ENCODE measurements around the gene LHX5.

The LHX5 gene

GRCh38 chr12:113479216-113479589, 7.5 kb upstream of the LHX5 start:
- Histone ChIP-seq H3K14ac (ENCODE audit: low read length) (no peak overlapping the region), H2BK12ac (ENCODE audit: low read length) (no peak overlapping the region), H3K9me3 (replicated peaks in 1 of 2; ENCODE audit: control insufficient read depth in 2 of 2, insufficient read depth in 1 of 2, low read depth in 1 of 2, low read length in 2 of 2) (no peaks in the 10 kb centered on the region), H3K36me3 (replicated peaks in 1 of 2; ENCODE audit: control insufficient read depth in 2 of 2, insufficient read depth in 2 of 2, low read length in 2 of 2) (no peaks in the 10 kb centered on the region), H4K8ac (ENCODE audit: low read depth, low read length) (no peak overlapping the region), H4K91ac (ENCODE audit: low read depth, low read length, poor library complexity) (no peak overlapping the region), H3K79me1 (ENCODE audit: low read depth, low read length) (no peaks in the 10 kb centered on the region), H3K9ac (ENCODE audit: low read depth, low read length, poor library complexity) (no peak overlapping the region), H3K4ac (ENCODE audit: low read length) (no peak overlapping the region), H2AFZ (ENCODE audit: low read length) (no peak overlapping the region), H3K4me1 (ENCODE audit: control insufficient read depth in 2 of 2, insufficient read depth in 1 of 2, low read depth in 1 of 2, low read length in 2 of 2) (peaks cover 2 to 36% of the 10 kb centered on the region in 2 donors), H3K4me2 (ENCODE audit: insufficient read depth, low read length, poor library complexity, severe bottlenecking) (peak overlapping the region; percentile 83), H2AK5ac (ENCODE audit: low read depth, low read length) (no peak overlapping the region), H3K27me3 (ENCODE audit: control insufficient read depth in 3 of 3, insufficient read depth in 3 of 3, low read depth in 1 of 3, low read length in 3 of 3) (peaks cover 14 to 95% (median 55%) of the 10 kb centered on the region in 3 experiments), H3K18ac (ENCODE audit: low read length) (no peak overlapping the region), H2BK5ac (ENCODE audit: low read length) (no peak overlapping the region), H2BK120ac (ENCODE audit: low read depth, low read length) (no peak overlapping the region), H3K4me3 (ENCODE audit: low read length in 2 of 2) (no peak overlapping the region), H2BK15ac (ENCODE audit: low read length) (no peak overlapping the region), H3K23ac (ENCODE audit: low read depth, low read length, poor library complexity) (no peak overlapping the region), H3K27ac (replicated peaks; ENCODE audit: low read length) (no peak overlapping the region)
- WGBS, 2 donors (ENCODE audit: extremely low coverage in 2 of 2, insufficient read length in 2 of 2, insufficient replicate concordance in 1 of 2): no CpG with 5 or more reads among the region's 11 CpGs
- DNase-seq (ENCODE audit: low spot score): no peak

DNA sequence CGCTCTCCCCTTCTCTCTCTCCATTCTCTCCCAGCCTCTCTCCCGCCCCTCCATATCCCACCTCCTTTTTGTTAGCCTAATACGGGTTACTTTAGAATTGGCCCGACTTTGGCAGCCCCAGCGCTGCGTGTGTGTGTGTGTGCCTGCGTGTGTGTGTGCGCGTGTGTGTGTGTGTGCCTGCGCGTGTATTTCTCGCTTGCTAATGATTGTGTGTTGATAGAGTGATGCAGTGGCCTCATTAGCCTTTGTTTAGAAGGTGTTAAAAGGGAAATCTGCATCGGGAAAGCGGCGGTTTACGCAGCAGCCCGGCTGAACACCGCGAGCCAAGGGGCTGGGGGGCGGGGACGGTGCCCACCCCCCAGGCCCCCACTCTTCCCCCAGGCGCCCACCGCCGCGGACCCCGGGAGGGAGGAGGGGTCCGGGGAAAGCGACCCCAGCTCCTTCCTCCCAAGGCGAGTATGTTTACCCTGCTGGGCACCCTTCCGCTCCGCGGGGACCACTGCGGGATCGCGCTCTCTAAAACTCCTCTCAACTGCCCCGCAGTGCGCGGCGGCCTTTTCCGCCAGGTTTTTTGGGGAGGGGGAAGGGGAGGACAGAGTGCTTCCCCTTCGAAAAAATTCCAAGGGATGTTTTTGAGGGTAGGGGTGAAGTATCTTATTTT, 6.8 kb upstream of the LHX5 start:
- Histone ChIP-seq H3K9me3 (replicated peaks in 1 of 2; ENCODE audit: control insufficient read depth in 2 of 2, insufficient read depth in 1 of 2, low read depth in 1 of 2, low read length in 2 of 2) (no peaks in the 10 kb centered on the region), H3K18ac (ENCODE audit: low read length) (peak overlapping the region; percentile 25), H3K4me1 (ENCODE audit: control insufficient read depth in 2 of 2, insufficient read depth in 1 of 2, low read depth in 1 of 2, low read length in 2 of 2) (peaks cover 2 to 41% of the 10 kb centered on the region in 2 donors), H3K79me1 (ENCODE audit: low read depth, low read length) (no peaks in the 10 kb centered on the region), H2BK15ac (ENCODE audit: low read length) (no peak overlapping the region), H3K4me3 (ENCODE audit: low read length in 2 of 2) (no peak overlapping the region), H4K91ac (ENCODE audit: low read depth, low read length, poor library complexity) (no peak overlapping the region), H3K4me2 (ENCODE audit: insufficient read depth, low read length, poor library complexity, severe bottlenecking) (peak overlapping the region; percentile 72), H2BK12ac (ENCODE audit: low read length) (no peak overlapping the region), H3K27ac (replicated peaks; ENCODE audit: low read length) (no peak overlapping the region), H2BK120ac (ENCODE audit: low read depth, low read length) (no peak overlapping the region), H3K9ac (ENCODE audit: low read depth, low read length, poor library complexity) (no peak overlapping the region), H2BK5ac (ENCODE audit: low read length) (no peak overlapping the region), H3K23ac (ENCODE audit: low read depth, low read length, poor library complexity) (no peak overlapping the region), H3K27me3 (ENCODE audit: control insufficient read depth in 3 of 3, insufficient read depth in 3 of 3, low read depth in 1 of 3, low read length in 3 of 3) (peaks cover 14 to 95% (median 62%) of the 10 kb centered on the region in 3 experiments), H4K8ac (ENCODE audit: low read depth, low read length) (no peak overlapping the region), H2AFZ (ENCODE audit: low read length) (no peak overlapping the region), H3K36me3 (replicated peaks in 1 of 2; ENCODE audit: control insufficient read depth in 2 of 2, insufficient read depth in 2 of 2, low read length in 2 of 2) (no peaks in the 10 kb centered on the region), H3K4ac (ENCODE audit: low read length) (no peak overlapping the region), H3K14ac (ENCODE audit: low read length) (no peak overlapping the region), H2AK5ac (ENCODE audit: low read depth, low read length) (no peak overlapping the region)
- no CpG with 5 or more reads among the region's 41 CpGs for WGBS, 2 donors (ENCODE audit: extremely low coverage in 2 of 2, insufficient read length in 2 of 2, insufficient replicate concordance in 1 of 2)
- DNase-seq (ENCODE audit: low spot score): no peak

DNA sequence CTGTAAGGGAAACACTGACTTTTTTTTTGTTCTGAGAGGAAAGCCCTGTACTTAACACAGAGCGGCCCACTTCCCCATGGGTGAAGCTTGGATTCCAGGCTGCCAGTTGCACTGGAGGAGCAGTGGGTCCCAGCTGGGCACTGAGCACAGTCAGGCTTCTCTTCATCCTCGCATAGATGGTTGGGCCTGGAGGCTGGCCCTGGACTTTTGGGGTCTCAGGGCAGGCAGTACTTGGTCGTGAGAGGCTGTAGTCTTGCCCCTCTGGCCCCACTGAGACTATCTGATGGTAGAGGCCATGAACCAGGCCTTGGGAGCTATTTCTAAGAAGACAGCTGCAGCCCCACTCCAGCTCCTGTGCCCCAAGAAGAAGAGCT, 6.2 kb upstream of the LHX5 start:
- H2AFZ ChIP-seq (ENCODE audit: low read length): no peak overlapping the region
- no peak overlapping the region for H4K8ac ChIP-seq (ENCODE audit: low read depth, low read length)
- H3K23ac ChIP-seq (ENCODE audit: low read depth, low read length, poor library complexity): no peak overlapping the region
- no peak overlapping the region for H2BK5ac ChIP-seq (ENCODE audit: low read length)
- no peak overlapping the region for H2AK5ac ChIP-seq (ENCODE audit: low read depth, low read length)
- H2BK12ac ChIP-seq (ENCODE audit: low read length): no peak overlapping the region
- DNase-seq (ENCODE audit: low spot score): no peak
- no peak overlapping the region for H3K4me2 ChIP-seq (ENCODE audit: insufficient read depth, low read length, poor library complexity, severe bottlenecking)
- H3K4me3 ChIP-seq (ENCODE audit: low read length in 2 of 2): no peak overlapping the region
- no peaks in the 10 kb centered on the region for H3K79me1 ChIP-seq (ENCODE audit: low read depth, low read length)
- WGBS, 2 donors (ENCODE audit: extremely low coverage in 2 of 2, insufficient read length in 2 of 2, insufficient replicate concordance in 1 of 2): no CpG with 5 or more reads among the region's 3 CpGs
- no peak overlapping the region for H3K27ac ChIP-seq (replicated peaks; ENCODE audit: low read length)
- no peak overlapping the region for H3K9ac ChIP-seq (ENCODE audit: low read depth, low read length, poor library complexity)
- H3K4ac ChIP-seq (ENCODE audit: low read length): no peak overlapping the region
- H4K91ac ChIP-seq (ENCODE audit: low read depth, low read length, poor library complexity): no peak overlapping the region
- no peak overlapping the region for H2BK120ac ChIP-seq (ENCODE audit: low read depth, low read length)
- no peaks in the 10 kb centered on the region for H3K36me3 ChIP-seq (replicated peaks in 1 of 2; ENCODE audit: control insufficient read depth in 2 of 2, insufficient read depth in 2 of 2, low read length in 2 of 2)
- no peaks in the 10 kb centered on the region for H3K9me3 ChIP-seq (replicated peaks in 1 of 2; ENCODE audit: control insufficient read depth in 2 of 2, insufficient read depth in 1 of 2, low read depth in 1 of 2, low read length in 2 of 2)
- H3K27me3 ChIP-seq (ENCODE audit: control insufficient read depth in 3 of 3, insufficient read depth in 3 of 3, low read depth in 1 of 3, low read length in 3 of 3): peaks cover 14 to 95% (median 68%) of the 10 kb centered on the region in 3 experiments
- peaks cover 2 to 44% of the 10 kb centered on the region in 2 donors for H3K4me1 ChIP-seq (ENCODE audit: control insufficient read depth in 2 of 2, insufficient read depth in 1 of 2, low read depth in 1 of 2, low read length in 2 of 2)
- H3K14ac ChIP-seq (ENCODE audit: low read length): no peak overlapping the region
- H2BK15ac ChIP-seq (ENCODE audit: low read length): no peak overlapping the region
- H3K18ac ChIP-seq (ENCODE audit: low read length): no peak overlapping the region

GRCh38 chr12:113477171-113477841, 5.6 kb upstream of the LHX5 start:
- H3K18ac ChIP-seq (ENCODE audit: low read length): peak overlapping the region; percentile 83
- no peak overlapping the region for H2AFZ ChIP-seq (ENCODE audit: low read length)
- H3K27me3 ChIP-seq (ENCODE audit: control insufficient read depth in 3 of 3, insufficient read depth in 3 of 3, low read depth in 1 of 3, low read length in 3 of 3): peaks cover 14 to 95% (median 73%) of the 10 kb centered on the region in 3 experiments
- H4K8ac ChIP-seq (ENCODE audit: low read depth, low read length): no peak overlapping the region
- H2AK5ac ChIP-seq (ENCODE audit: low read depth, low read length): peak overlapping the region; percentile 58
- H3K4me1 ChIP-seq (ENCODE audit: control insufficient read depth in 2 of 2, insufficient read depth in 1 of 2, low read depth in 1 of 2, low read length in 2 of 2): peaks cover 2 to 45% of the 10 kb centered on the region in 2 donors
- WGBS, 2 donors (ENCODE audit: extremely low coverage in 2 of 2, insufficient read length in 2 of 2, insufficient replicate concordance in 1 of 2): no CpG with 5 or more reads among the region's 7 CpGs
- H3K9ac ChIP-seq (ENCODE audit: low read depth, low read length, poor library complexity): no peak overlapping the region
- no peak overlapping the region for H4K91ac ChIP-seq (ENCODE audit: low read depth, low read length, poor library complexity)
- no peak overlapping the region for H3K4me3 ChIP-seq (ENCODE audit: low read length in 2 of 2)
- DNase-seq (ENCODE audit: low spot score): no peak
- no peak overlapping the region for H3K23ac ChIP-seq (ENCODE audit: low read depth, low read length, poor library complexity)
- H3K14ac ChIP-seq (ENCODE audit: low read length): no peak overlapping the region
- no peak overlapping the region for H2BK15ac ChIP-seq (ENCODE audit: low read length)
- H2BK120ac ChIP-seq (ENCODE audit: low read depth, low read length): no peak overlapping the region
- H2BK12ac ChIP-seq (ENCODE audit: low read length): no peak overlapping the region
- H3K79me1 ChIP-seq (ENCODE audit: low read depth, low read length): no peaks in the 10 kb centered on the region
- H3K4me2 ChIP-seq (ENCODE audit: insufficient read depth, low read length, poor library complexity, severe bottlenecking): no peak overlapping the region
- no peaks in the 10 kb centered on the region for H3K9me3 ChIP-seq (replicated peaks in 1 of 2; ENCODE audit: control insufficient read depth in 2 of 2, insufficient read depth in 1 of 2, low read depth in 1 of 2, low read length in 2 of 2)
- H3K27ac ChIP-seq (replicated peaks; ENCODE audit: low read length): no peak overlapping the region
- no peak overlapping the region for H3K4ac ChIP-seq (ENCODE audit: low read length)
- peak overlapping the region; percentile 56 for H2BK5ac ChIP-seq (ENCODE audit: low read length)
- no peaks in the 10 kb centered on the region for H3K36me3 ChIP-seq (replicated peaks in 1 of 2; ENCODE audit: control insufficient read depth in 2 of 2, insufficient read depth in 2 of 2, low read length in 2 of 2)
